PC-9 (cell line): ENCODE measurements around the gene TSPYL4. TPM values are rescaled to one million over a fixed set of nuclear protein-coding genes. Genes with fewer than 3 reads are reported as not detected.

Experiments used
- BruUV-seq: library from RNA; stranded (reverse); fragments of 400-500 nt; replicated peaks from 2 replicates; lab custom pipeline; 2021; lab: Mats Ljungman, UMichigan
- CTCF ChIA-PET: fragments of 300-600 bp; sonication (Branson Sonifier 250); formaldehyde crosslinking; loops from one replicate; lab custom pipeline; 2022; ENCODE audit warnings: antibody characterized with exemption; lab: Charles Lee
- POLR2A ChIA-PET: fragments of 300-600 bp; sonication (Branson Sonifier 250); formaldehyde crosslinking; loops from one replicate; lab custom pipeline; 2022; ENCODE audit warnings: antibody characterized with exemption; ENCODE audit not compliant: unreplicated experiment; lab: Charles Lee
- DNase-seq, 2 experiments: peaks; one replicate each; pipeline versions ENCODE4 v3.0.0 to v3.0.0-alpha.2; 2015 to 2022; ENCODE audit warnings: mixed read lengths in 1 of 2
- H2AFZ ChIP-seq: fragments of 200-600 bp; sonication (generic); 2 replicates; pipeline ENCODE4 v1.8.1; 2017; ENCODE audit warnings: antibody characterized with exemption
- H3F3A ChIP-seq: fragments of 200-600 bp; sonication (generic); 2 replicates; pipeline ENCODE4 v1.8.1; 2017; ENCODE audit warnings: antibody characterized with exemption, mild to moderate bottlenecking, low read depth; ENCODE audit not compliant: insufficient read depth
- H3K27ac ChIP-seq: fragments of 200-600 bp; sonication (generic); 2 replicates; pipeline ENCODE4 v1.6.1; 2016; ENCODE audit warnings: mixed run types
- H3K27me3 ChIP-seq: fragments of 200-600 bp; sonication (generic); 2 replicates; pipeline ENCODE4 v1.6.1; 2016; ENCODE audit warnings: low read depth, mixed run types; ENCODE audit not compliant: insufficient read depth
- H3K36me3 ChIP-seq: fragments of 200-600 bp; sonication (generic); 2 replicates; pipeline ENCODE4 v1.6.1; 2016; ENCODE audit warnings: low read depth, mixed run types
- H3K4me1 ChIP-seq: fragments of 200-600 bp; sonication (generic); replicated peaks from 2 replicates; pipeline ENCODE4 v1.6.1; 2016; ENCODE audit warnings: mixed run types; ENCODE audit not compliant: insufficient read depth
- H3K4me2 ChIP-seq: fragments of 200-600 bp; sonication (generic); 2 replicates; pipeline ENCODE4 v1.6.1; 2017; ENCODE audit warnings: mixed run types
- H3K4me3 ChIP-seq: fragments of 200-600 bp; sonication (generic); 2 replicates; pipeline ENCODE4 v1.6.1; 2016; ENCODE audit warnings: mixed run types
- H3K79me2 ChIP-seq: fragments of 200-600 bp; sonication (generic); 2 replicates; pipeline ENCODE4 v1.6.1; 2017; ENCODE audit warnings: low read depth, mixed run types
- H3K9me2 ChIP-seq: fragments of 200-600 bp; sonication (generic); 2 replicates; pipeline ENCODE4 v1.8.1; 2017; ENCODE audit warnings: mild to moderate bottlenecking; ENCODE audit not compliant: insufficient read depth
- H3K9me3 ChIP-seq: fragments of 200-600 bp; sonication (generic); 2 replicates; pipeline ENCODE4 v1.8.1; 2016; ENCODE audit warnings: low read depth; ENCODE audit not compliant: insufficient read depth
- H4K20me1 ChIP-seq: fragments of 200-600 bp; sonication (generic); 2 replicates; pipeline ENCODE4 v1.8.1; 2017; ENCODE audit not compliant: insufficient read depth
- CTCF ChIP-seq: fragments of 200-600 bp; sonication (generic); conservative IDR thresholded peaks from 2 replicates; pipeline ENCODE4 v1.6.1; 2017; ENCODE audit warnings: mixed run types, antibody characterized with exemption, mild to moderate bottlenecking, moderate library complexity
- EZH2 ChIP-seq: fragments of 200-600 bp; sonication (generic); IDR thresholded peaks from 2 replicates; pipeline ENCODE4 v1.8.0; 2017; ENCODE audit warnings: antibody characterized with exemption, low read depth
- intact Hi-C: fragments of 100-400 bp; cut with micrococcal nuclease; formaldehyde crosslinking; loops from one replicate; pipeline ENCODE4 v1.10.0; 2022; ENCODE audit not compliant: unreplicated experiment
- total RNA-seq: library from RNA; stranded (reverse); gene quantifications from 2 replicates; pipeline ENCODE4 v1.2.3, GENCODE V29; 2021

TSPYL4 gene
- total RNA-seq, 1 experiment from 2014 or later, result 10.9 TPM

GRCh38 chr6:116298973-116299372 lies 45.1 kb upstream of the TSPYL4 start:
- Histone ChIP-seq H3F3A (no peaks in the 10 kb centered on the region), H4K20me1 (no peaks in the 10 kb centered on the region), H3K4me2 (no peak overlapping the region), H3K9me3 (no peaks in the 10 kb centered on the region; the same call in 1 of the 2 replicates), H3K27ac (no peak overlapping the region), H3K4me1 (no peaks in the 10 kb centered on the region), H3K36me3 (no peaks in the 10 kb centered on the region), H3K27me3 (no peaks in the 10 kb centered on the region), H2AFZ (no peak overlapping the region), H3K9me2 (no peaks in the 10 kb centered on the region), H3K79me2 (no peaks in the 10 kb centered on the region), H3K4me3 (no peak overlapping the region)
- intact Hi-C loops, result no loop called here
- BruUV-seq, result no TSS peak
- DNase-seq, result no peak
- TF ChIP-seq CTCF, result no peak
- TF ChIP-seq EZH2, result no peak
- POLR2A ChIA-PET, result no interaction called here
- CTCF ChIA-PET, result interaction anchor here (0.7 kb wide), 1 partner anchor 122 kb away, joined by 4 read pairs; no protein-coding TSS in a partner anchor

GRCh38 chr6:116298273-116298672 lies 44.4 kb upstream of the TSPYL4 start:
- no peaks in the 10 kb centered on the region for H4K20me1 ChIP-seq
- CTCF ChIA-PET, result interaction anchor here (0.7 kb wide), 1 partner anchor 123 kb away, joined by 4 read pairs; no protein-coding TSS in a partner anchor

GRCh38 chr6:116292553-116292952 lies 38.7 kb upstream of the TSPYL4 start:
- Histone ChIP-seq H3K27ac (no peak overlapping the region), H4K20me1 (no peaks in the 10 kb centered on the region), H3K36me3 (no peaks in the 10 kb centered on the region), H3K4me1 (no peaks in the 10 kb centered on the region), H3K27me3 (no peaks in the 10 kb centered on the region), H2AFZ (no peak overlapping the region), H3K9me2 (no peaks in the 10 kb centered on the region), H3K4me2 (no peak overlapping the region), H3K9me3 (no peaks in the 10 kb centered on the region), H3F3A (no peaks in the 10 kb centered on the region), H3K79me2 (no peaks in the 10 kb centered on the region), H3K4me3 (no peak overlapping the region)
- CTCF ChIA-PET, result no interaction called here
- intact Hi-C loops, result no loop called here
- no peak for TF ChIP-seq CTCF
- TF ChIP-seq EZH2, result no peak
- no TSS peak for BruUV-seq
- no peak for DNase-seq
- POLR2A ChIA-PET, result no interaction called here

More at GRCh38 chr6:116298273-116298672, 44.4 kb upstream of the TSPYL4 start:
- no TSS peak for BruUV-seq
- no peaks in the 10 kb centered on the region; the same call in 1 of the 2 replicates for H3K9me3 ChIP-seq
- POLR2A ChIA-PET, result no interaction called here
- H3K27me3 ChIP-seq, result no peaks in the 10 kb centered on the region
- TF ChIP-seq CTCF, result no peak
- TF ChIP-seq EZH2, result no peak
- H2AFZ ChIP-seq, result no peak overlapping the region
- H3K4me3 ChIP-seq, result no peak overlapping the region
- intact Hi-C loops, result no loop called here
- no peaks in the 10 kb centered on the region for H3K9me2 ChIP-seq
- H3F3A ChIP-seq, result no peaks in the 10 kb centered on the region
- H3K79me2 ChIP-seq, result no peaks in the 10 kb centered on the region
- H3K4me2 ChIP-seq, result no peak overlapping the region
- H3K27ac ChIP-seq, result no peak overlapping the region
- H3K4me1 ChIP-seq, result no peaks in the 10 kb centered on the region
- DNase-seq, result no peak
- no peaks in the 10 kb centered on the region for H3K36me3 ChIP-seq
